VCaP (cell line): ENCODE results near the gene LENG1.

Experiments used
- H3K27ac ChIP-seq: fragments of 450-650 bp; 2 replicates; pipeline ENCODE4 v1.5.1; 2017
- TF ChIP-seq, protein P1 (sequence below): fragments of 450-650 bp; conservative IDR thresholded peaks from 2 replicates; pipeline ENCODE4 v1.5.1; 2017; ENCODE audit warnings: mild to moderate bottlenecking, moderate library complexity

LENG1 gene

DNA sequence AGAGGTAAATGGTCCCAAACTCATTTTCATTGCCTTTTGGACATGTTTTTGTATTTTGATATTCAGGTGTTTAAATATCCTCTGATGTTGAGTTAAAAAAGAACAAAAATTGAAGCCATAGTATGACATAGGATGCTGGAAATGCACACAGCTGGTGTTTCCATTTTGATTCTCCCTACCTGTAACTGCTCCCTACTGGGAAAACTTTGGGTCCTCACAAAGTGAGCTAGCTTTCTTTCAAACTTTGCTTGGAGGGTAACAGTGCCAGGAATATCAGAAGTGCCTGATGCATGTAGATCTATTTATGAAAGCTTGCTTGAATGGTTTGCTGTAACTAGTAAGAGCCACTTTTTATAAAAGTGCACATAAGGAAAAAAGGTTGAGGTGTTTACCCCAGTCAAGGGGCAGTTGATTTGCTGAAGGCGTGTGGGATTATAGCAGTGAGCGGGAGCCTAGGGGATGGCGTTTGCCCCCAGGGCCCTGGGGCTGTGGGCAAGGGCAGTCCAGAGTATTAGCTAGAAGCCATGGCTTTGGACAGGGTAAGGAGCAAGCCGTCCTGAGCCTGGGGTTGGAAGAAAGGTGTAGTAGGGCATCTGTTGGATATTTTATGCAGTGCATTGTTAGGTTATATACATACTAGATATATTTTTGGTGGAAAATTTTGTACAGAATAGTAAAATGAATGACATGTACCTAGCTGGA lies 45.4 kb upstream of the LENG1 start:
- TF ChIP-seq, protein P1, sequence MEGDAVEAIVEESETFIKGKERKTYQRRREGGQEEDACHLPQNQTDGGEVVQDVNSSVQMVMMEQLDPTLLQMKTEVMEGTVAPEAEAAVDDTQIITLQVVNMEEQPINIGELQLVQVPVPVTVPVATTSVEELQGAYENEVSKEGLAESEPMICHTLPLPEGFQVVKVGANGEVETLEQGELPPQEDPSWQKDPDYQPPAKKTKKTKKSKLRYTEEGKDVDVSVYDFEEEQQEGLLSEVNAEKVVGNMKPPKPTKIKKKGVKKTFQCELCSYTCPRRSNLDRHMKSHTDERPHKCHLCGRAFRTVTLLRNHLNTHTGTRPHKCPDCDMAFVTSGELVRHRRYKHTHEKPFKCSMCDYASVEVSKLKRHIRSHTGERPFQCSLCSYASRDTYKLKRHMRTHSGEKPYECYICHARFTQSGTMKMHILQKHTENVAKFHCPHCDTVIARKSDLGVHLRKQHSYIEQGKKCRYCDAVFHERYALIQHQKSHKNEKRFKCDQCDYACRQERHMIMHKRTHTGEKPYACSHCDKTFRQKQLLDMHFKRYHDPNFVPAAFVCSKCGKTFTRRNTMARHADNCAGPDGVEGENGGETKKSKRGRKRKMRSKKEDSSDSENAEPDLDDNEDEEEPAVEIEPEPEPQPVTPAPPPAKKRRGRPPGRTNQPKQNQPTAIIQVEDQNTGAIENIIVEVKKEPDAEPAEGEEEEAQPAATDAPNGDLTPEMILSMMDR, result no peak
- H3K27ac ChIP-seq, result peak overlapping the region; percentile 98

DNA sequence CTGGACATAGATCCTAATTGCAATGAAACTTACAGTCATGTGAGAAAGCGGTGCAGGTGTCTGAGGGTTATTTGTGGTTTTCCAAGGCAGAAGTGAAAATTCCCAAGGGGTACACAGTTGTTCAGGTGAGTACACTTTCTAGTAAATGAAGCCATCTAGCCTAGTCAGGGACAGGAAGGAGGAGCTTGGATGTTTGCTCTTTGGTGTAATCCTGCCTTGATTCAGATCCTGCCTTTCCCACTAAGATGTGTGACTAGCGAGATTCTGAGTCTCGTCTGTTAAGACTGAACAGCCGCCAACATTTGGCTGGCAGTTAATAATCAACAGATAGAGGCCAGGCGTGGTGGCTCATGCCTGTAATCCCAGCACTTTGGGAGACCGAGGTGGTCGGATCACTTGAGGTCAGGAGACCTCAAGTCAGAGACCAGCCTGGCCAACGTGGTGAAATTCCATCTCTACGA lies 43.7 kb upstream of the LENG1 start:
- H3K27ac ChIP-seq, result peak overlapping the region; percentile 98
- TF ChIP-seq, protein P1, result no peak

DNA sequence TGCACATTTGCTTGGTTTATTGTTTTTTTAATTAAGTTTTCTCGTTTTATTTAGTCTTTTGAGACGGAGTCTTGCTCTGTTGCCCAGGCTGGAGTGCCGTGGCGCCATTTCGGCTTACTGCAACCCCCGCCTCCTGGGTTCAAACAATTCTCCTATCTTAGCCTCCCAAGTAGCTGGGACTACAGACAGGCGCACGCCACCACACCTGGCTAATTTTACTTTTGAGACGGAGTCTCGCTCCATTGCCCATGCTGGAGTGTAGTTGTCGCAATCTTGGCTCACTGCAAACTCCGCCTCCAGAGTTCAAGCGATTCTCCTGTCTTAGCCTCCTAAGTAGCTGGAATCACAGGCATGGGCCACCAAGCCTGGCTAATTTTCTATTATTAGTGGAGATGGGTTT lies 42.5 kb upstream of the LENG1 start:
- H3K27ac ChIP-seq, result peak overlapping the region; percentile 98

DNA sequence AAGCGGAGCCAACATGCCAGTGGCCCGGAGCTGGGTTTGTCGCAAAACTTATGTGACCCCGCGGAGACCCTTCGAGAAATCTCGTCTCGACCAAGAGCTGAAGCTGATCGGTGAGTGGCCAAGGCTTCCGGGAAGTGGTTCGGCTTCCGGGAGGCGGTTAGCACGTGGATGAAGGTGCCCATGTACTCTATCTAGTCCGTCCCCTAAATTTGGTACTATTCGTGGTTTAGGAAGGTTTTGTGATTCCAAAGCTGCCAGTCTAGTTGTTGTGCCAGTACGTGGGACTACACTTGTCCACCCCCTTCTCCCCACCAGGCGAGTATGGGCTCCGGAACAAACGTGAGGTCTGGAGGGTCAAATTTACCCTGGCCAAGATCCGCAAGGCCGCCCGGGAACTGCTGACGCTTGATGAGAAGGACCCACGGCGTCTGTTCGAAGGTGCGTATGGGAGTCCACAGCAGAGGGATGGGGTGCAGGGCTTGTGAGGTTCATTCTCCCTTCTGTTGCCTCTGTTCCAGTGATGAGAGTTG lies 41.7 kb upstream of the LENG1 start:
- peak overlapping the region; percentile 98 for H3K27ac ChIP-seq
- TF ChIP-seq, protein P1, result no peak

More for the DNA sequence above, 42.5 kb upstream of the LENG1 start:
- TF ChIP-seq, protein P1, result no peak

DNA sequence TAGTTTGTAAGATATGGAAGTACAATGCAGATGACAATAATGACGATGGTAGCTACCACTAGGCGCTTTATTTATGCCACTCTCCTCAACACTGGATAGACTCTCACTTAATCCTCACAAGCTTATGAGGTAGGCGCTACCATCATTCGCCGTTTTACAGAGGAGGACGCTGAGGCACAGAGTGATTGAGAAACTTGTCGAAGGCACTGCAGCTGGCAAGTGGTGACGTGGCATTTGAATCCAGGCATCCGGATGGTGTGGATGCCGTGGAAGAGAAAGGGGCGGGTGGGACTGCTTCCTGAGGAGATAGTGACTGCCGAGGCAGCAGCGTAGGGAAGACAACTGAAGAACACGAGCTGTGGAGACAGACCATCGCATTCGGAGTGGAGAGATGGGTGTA lies 39.9 kb upstream of the LENG1 start:
- peak overlapping the region; percentile 98 for H3K27ac ChIP-seq
- TF ChIP-seq, protein P1, result no peak

DNA sequence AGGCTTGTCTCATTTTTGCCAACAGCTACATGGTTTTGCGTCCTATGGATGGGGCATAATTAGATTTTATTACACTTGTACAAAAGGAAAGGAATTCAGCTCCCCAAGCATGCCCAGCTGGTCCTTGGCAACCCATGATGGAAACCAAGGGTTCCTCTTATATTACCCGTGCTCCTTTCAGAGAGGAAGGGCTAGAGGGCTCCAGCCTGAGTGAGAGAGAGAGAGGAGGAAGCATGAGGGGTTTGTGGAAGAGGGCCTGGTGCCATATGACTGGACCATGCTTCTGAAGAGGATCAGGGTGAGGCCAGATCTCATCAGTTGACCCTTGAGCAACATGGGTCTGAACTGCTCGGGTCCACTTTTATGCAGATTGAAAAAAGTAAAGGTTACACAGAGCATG lies 37.6 kb upstream of the LENG1 start:
- TF ChIP-seq, protein P1, result no peak
- no peak overlapping the region for H3K27ac ChIP-seq

DNA sequence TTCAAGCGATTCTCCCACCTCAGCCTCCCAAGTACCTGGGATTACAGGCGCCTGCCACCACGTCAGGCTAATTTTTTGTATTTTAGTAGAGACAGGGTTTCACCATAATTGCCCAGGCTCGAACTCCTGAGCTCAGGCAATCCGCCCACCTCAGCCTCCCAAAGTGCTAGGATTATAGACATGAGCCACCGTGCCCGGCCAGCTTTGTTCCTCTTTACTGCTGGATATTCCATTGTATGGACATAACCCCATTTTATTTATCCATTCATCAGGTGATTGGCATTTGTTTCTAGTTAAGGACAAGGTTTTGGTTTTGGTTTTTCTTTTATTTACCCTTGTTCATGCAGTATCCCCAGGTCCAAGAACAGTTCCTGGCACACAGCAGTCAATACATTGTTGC lies 37.0 kb upstream of the LENG1 start:
- no peak overlapping the region for H3K27ac ChIP-seq
- TF ChIP-seq, protein P1, result no peak

DNA sequence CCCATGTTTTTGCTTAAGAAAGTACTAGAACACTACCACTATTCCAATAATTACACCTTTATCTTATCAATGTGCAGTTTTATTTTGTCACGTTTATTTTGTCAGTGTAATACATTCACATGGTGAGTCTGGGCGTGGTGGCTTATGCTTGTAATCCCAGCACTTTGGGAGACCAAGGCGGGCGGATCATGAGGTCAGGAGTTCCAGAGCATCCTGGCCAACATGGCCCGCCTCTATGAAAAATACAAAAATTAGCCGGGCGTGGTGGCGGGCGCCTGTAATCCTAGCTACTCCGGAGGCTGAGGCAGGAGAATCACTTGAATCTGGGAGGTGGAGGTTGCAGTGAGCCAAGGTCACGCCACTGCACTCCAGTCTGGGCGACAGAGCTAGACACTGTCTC lies 34.9 kb upstream of the LENG1 start:
- H3K27ac ChIP-seq, result 0 out of 2 replicates have a peak overlapping the region, but pooled peaks have one; percentile 9
